Measurements from ENCODE around the gene TAF8.
A peak's percentile ranks its signal among the peaks of the same experiment; 100 is the strongest.
"Not testable (repeated sequence)": the region's sequence is repeated elsewhere in the genome, so short reads cannot be mapped to it uniquely, and the experiment has no call there.

TAF8 gene, protein sequence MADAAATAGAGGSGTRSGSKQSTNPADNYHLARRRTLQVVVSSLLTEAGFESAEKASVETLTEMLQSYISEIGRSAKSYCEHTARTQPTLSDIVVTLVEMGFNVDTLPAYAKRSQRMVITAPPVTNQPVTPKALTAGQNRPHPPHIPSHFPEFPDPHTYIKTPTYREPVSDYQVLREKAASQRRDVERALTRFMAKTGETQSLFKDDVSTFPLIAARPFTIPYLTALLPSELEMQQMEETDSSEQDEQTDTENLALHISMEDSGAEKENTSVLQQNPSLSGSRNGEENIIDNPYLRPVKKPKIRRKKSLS

DNA sequence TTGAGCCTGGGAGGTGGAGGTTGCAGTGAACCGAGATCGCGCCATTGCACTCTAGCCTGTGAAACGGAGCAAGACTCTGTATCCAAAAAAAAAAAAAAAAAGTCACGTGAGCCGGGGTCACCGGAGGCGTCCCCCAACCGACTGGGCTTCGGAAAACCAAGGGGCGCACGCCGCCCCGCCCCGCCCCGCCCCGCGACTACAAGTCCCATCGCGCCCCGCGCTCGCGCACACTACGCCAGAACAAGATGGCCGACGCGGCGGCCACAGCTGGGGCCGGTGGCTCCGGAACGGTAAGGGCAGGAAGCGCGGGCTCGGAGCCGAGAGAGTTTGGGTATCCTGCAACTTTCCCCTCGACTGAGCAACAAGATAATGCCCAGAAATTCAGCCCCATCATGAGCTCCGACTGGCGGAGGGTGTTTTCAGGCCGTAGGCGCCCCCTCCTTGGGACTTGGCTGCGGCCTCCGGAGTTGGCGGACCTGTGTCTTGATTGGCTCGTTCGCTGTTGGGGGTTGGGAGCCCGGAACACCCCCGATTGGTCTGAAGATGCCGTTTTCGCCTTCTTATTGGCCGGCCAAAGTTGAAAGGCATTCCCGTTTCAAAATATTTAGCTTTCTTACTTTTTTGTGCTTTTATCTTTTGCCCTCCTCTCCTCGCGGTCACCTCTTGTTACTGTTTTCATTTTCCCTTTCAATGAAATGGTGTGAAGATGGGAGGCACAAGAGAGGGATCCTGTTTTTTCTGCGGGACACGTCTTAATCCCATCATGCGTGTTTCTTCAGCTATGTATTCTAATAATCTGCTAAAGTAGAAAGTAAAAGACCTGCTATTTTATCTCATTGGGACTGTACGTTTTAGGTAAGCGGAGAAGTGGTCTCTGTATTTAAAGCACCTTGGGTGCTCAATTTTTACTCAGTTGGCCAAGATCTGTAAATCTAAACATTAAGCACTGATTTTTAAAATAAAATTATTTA is at the start of gene TAF8:
Gene TAF8 (plus strand): TSS at position 228 of the 971 bp plus-strand sequence. CDS start 18 bp downstream, at position 246.
- DNase-seq (ENCODE audit: low read depth in 2 of 2), result peak; percentile 84

DNA sequence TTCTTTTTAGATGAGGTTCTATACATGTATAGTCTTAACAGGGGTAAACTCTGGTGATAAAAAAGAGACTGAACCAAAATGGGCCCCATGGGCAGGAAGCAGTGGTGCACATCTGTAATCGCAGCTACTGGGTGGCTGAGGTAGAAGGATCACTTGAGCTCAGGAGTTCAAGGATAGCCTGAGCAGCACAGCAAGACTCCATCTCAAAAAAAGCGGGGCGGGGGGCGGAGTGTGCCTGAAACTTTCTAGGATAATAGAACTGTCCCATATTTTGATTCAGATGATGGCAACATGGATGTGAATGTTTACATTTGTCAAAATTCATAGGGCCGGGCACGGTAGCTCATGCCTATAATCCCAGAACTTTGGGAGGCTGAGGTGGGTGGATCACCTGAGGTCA is 48.8 kb upstream of the TAF8 start:
- DNase-seq (ENCODE audit: low read depth in 2 of 2), result no peak

DNA sequence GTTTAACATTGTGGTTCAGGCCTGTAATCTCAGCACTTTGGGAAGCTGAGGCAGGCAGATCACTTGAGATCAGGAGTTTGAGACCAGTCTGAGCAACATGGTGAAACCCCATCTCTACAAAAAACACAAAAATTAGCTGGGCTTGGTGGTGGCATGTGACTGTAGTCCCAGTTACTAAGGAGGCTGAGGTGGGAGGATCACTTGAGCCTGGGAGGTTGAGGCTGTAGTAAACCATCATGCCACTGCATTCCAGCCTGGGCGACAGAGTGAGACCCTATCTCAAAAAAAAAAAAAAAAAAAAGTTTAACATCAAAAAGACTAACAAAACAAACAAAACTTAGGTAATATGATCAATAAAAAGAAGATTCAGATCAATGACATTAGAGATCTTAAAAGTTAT is 46.7 kb upstream of the TAF8 start:
- not testable (repeated sequence) for DNase-seq (ENCODE audit: low read depth in 2 of 2)

DNA sequence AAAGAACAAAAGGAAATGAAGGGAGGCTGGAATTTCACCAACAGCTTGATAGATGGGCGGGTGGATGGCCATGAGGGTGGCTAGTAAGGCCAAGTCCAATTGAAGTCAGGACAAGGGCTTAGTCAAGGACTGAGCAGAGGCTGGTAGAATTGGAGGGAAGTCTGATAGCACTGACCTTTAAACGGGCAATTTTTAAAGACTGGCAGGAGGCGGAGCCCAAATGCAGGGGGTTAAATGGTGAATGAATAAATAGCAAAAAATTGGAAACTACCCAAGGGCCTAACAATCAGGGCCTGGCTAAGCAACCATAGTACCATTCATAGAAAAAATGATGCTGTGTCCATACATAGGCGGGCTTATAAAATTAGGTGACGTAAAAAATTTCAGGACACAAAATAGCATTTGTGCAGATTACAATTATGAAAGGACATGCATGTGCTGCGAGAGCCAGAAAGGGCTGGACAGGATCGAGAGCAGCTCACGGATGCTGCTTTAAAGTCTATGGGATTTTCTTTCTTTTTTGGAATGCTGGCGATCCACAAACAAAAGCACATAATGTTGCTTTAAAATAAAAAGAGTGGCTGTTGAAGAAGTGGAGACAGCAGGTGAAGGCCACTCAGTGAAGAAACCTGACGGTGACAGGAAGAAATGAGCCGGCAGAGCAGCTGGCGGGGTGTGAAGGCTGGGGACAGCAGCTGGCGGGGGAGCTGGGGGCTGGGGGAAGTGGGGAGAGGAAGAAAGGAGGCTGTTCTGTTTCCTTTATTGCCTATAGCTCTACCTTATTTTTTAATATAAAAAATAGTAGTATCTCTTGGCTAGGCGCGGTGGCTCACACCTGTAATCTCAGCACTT is 42.8 kb upstream of the TAF8 start:
- no peak for DNase-seq (ENCODE audit: low read depth in 2 of 2)

DNA sequence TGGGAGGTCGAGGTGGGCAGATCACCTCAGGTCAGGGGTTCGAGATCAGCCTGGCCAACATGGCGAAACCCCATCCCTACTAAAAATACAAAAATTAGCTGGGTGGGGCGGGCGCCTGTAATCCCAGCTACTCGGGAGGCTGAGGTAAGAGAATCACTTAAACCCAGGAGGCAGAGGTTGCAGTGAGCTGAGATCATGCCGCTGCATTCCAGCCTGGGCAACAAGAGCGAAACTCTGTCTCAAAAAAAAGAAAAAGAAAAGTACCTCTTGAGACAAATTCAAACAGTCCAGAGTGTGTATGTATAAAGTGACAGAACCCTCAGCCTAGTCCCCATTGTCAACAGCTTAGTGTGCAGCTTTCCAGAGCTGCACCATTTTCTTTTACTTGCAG is 42.2 kb upstream of the TAF8 start:
- not testable (repeated sequence) for DNase-seq (ENCODE audit: low read depth in 2 of 2)

DNA sequence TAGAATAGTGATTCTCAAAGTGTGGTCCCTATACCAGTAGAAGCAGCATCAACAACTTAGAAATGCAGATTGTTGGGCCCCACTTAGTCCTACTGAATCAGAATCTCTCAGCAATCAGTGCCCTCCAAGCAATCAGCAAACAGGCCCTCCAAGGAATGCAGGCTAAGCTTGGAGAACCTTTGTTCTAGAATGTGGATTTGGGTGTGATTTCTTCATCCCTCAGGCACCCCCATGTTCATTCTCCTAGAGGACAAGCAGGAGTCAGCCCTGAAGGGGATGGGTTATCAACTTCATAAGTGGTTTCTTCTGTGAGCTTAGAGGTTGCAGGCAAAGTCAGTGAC is 40.5 kb upstream of the TAF8 start:
- no peak for DNase-seq (ENCODE audit: low read depth in 2 of 2)

DNA sequence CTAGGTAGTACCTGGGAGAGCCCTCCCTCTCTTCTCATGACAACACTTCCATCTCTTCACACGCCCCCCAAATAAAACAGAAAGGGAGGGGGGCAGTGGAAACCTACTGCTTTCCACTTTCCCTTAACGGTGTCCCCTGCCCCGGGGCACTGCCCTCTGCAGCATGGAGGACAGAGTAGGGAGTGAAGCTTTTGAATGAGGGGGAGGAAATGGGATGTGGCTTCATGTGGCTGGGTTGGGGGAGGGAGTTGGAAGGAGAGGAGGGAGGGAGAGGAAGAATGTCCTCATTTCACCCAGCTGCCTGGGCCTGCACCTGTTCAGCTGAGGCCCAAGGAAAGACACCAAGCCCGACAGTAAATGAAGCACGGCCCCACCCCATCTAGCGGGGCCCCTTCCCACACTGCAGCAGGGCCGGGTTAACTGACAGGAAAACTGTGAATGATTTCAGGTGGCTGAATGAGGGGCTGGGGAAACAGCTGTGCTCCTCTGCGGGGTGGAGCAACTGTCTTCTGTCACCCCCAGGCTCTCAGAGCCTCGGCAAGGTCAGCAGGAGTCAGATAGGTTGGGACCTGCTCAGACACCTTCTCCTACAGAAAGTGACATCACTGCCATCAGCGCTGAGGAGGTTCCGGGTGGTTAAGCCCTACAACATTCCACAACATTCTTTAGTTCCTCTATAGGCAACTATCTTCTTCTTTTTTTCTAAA is 40.0 kb upstream of the TAF8 start:
- no peak for DNase-seq (ENCODE audit: low read depth in 2 of 2)

DNA sequence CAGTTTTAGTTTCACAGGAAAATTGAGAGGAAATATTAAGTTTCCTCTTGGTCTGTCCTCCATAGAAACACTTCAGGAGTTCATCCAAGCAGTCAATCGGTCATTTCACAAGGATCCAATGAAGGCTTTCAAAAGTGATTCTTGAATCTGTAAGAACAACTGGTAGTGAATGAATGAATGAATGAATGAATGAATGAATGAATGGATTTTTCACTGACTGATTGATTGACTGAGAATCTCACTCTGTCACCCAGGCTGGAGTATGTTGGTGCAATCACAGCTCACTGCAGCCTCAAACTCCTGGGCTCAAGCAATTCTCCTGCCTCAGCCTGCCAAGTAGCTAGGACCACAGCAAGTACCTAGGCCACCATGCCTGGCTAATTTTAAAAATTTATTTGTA is 39.4 kb upstream of the TAF8 start:
- DNase-seq (ENCODE audit: low read depth in 2 of 2), result no peak

DNA sequence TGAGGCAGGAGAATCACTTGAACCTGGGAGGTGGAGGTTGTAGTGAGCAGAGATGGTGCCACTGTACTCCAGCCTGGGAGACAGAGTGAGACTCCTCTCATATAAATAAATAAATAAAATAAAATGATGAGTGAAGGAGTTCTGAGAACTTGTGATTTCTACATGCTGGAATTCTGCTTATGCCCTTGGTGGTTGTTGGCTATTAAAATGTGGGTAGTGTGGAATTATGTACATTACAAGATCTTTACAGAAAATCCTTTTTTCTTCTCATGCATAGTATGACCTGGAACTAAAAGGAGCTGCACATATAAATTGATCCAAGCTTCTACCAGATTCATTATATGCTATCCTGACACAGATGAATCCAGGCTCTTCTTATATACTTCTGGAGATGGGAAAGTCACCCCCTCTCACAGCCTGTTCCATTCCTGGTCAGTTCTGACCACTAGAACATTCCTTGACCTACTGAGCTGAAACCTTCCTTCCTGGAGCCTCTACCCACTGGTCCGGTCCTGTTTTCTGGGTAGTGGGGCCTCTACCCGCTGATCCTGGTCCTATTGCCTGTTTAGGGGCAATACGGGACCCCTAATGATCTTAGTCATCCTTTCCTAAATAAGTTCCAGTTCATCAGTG is 37.7 kb upstream of the TAF8 start:
- DNase-seq (ENCODE audit: low read depth in 2 of 2), result no peak

DNA sequence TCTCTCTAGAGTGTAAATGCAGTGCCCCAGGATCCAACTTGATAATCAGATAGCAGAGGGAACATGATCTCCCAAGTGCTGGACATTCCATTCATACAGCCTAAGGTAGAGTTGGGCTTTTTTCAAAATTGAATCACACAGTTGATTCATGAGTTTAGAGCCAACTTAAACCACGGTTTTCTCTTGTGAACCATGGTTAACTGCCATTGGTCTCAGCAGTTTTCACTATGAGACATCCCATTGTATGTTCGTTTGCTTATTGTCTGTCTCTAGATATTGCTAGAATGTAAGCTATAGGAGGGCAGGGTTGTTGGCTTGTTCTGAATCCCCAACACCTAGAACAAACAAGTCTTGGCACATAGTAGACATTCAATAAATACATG is 37.2 kb upstream of the TAF8 start:
- no peak for DNase-seq (ENCODE audit: low read depth in 2 of 2)

DNA sequence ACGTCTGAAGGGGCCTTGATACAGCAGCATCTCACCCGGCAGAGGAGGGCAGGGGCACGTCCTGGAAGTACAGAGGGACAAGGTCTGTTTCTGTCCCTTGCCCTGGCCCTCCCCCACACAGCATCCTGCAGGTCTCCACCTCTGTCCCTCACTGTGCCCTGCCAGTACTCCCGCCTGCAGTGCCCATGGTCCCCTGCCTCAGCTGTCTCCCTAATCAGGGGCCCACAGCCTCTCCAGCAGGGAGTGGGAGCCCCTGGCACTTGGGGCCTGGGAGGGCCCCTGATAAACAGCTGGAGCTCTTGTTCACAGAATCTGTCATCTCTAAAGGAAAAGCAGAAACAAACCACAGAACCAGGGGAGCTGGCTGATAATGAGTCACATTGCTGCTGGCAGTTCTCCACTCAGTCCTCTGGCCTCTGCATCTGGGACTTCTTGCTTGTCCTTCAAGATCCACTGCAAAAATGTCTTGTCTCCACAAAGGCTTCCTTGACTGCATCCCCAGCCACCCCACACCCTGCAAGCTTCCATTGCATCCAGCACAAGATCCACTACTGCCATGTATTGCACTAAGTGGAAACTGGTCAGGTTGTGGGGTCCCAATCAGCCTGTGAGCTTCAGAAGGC is 33.2 kb upstream of the TAF8 start:
- no peak for DNase-seq (ENCODE audit: low read depth in 2 of 2)

DNA sequence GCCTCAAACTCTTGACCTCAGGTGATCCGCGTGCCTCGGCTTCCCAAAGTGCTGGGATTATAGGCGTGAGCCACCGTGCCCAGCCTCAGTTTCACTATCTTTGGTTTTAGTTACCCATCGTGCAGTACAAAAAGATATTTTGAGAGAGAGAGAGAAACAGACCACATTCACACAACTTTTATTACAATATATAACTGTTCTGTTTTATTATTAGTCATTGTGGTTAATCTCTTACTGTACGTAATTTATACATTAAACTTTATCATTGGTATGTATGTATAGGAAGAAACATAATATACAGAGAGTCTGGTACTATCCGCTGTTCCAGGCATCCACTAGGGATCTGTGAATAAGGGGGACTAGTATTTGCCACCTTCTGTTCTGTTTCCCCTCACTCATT is 29.4 kb upstream of the TAF8 start:
- DNase-seq (ENCODE audit: low read depth in 2 of 2), result no peak

DNA sequence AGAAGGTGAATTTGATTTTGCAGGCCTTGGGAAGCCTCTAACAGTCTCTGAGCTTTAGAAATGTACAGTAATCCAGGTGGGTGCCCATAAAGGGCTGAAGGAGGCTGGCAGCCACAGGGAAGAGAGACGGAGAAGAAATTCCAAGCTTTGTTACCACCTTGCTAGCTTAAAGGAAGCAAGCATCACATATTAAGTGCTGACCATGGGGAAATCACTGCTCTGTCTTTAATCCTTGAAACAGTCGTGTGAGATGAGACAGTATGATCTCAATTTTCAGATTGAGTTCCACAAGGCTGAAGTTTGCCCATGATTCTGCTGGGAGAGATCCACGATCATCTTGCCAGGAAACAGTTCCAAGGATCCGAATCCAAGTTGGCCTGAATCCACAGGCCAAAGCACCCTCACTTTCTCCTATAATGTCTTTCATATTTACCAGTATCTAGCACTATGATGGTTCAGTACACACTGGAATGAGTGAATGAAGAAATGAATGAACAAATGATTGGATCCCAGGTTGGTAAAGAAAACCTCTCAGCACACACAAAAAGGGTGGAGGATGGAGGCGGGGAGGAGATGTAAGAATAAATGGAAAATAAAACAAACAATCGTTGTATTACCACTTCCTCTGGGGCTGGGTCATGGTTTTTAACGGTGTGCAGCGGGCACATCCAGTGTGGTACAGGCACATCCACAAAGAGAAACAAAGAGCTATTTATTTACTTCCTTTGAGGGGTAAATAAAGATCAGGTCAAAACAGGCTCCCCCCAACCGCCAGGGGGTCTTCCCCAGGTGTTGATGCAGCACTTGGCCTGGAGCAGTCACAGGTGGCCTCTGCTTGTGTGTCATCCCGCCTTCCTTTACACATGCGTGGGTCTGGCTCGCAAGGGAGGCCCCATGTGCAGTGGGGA is 28.2 kb upstream of the TAF8 start:
- DNase-seq (ENCODE audit: low read depth in 2 of 2), result peak in 1 of 2 donors; percentile 57

DNA sequence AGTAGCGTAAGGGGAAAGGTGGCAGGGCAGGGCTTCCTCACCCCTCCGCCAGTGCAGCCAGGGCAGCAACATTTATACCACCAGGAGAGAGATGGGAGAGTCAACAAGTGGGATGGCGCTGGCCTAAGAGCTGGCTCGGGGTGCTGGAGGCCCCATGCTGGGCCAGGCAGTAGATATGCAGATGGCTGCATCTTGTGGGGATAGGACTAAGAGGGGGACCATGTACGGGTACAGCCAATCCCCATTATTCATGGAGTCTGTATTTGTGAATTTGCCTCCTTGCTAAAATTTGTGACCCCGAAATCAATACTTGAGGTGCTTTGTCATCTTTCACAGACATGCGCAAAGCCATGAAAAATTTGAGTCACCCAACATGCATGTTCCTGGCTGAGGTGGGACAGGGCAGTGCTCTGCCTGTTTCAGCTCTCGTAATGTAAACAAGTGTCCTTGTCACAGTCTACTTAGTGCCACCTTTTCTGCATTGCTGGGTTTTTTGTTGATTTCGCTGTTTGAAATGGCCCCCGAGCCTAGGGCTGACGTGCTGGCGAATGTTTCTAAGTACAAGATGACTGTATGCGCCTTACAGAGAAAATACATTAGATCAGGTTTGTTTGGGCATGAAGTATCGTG is 27.5 kb upstream of the TAF8 start:
- no peak for DNase-seq (ENCODE audit: low read depth in 2 of 2)

DNA sequence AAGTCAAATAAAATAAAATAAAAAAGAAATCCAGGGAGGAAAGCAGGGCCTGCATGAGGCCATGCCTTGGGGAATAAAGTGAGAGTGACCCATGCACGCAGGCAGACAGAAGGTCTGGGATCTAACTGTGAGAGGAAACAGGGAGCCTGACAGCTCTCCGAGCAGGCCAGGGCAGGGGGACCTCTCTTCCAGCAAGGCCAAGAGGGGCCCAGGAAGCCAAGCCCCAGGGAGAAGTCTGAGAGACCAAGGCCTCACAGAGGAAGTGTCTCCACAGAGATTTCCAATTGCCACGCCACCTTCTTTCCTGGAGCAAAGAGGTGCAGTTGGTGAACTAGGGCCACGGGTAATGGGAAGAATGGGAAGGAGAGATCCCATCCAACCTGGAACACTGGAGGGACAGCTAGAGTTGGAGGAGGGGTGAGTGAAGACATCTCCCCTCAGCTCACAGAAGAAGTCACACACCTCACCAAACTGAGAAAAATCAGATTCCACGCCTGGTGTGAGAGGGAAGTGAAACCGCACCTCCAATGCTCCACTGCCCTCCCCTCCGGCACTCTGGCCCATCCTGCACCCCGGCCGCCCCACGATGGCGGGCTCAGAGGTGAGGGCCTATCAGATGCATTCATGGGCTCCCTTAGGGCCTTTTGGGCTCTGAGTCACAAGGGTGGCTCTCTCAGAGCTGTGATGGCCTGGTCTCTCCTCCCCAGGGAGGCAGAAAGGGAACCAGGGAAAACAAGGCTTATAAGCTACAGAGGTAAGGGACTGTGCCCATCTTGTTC is 25.1 kb upstream of the TAF8 start:
- no peak for DNase-seq (ENCODE audit: low read depth in 2 of 2)

DNA sequence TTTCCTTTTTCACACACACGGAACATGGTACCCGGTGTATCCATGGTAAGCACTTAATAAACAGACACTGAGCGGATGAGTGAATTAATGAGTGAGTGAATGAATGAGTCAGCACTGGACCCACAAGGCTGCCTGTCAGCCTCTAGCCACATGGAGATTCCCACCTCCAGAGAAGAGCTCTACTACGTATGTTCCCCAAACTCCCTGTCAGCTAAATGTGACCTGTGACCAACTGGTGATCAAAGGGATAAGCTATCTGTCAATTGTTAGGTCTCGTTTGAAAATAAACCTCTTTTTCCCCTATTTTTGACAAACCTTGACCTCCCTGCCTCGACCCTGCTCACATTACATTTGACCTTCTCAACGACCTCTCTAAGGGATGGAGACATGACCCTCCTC is 24.5 kb upstream of the TAF8 start:
- DNase-seq (ENCODE audit: low read depth in 2 of 2), result no peak

DNA sequence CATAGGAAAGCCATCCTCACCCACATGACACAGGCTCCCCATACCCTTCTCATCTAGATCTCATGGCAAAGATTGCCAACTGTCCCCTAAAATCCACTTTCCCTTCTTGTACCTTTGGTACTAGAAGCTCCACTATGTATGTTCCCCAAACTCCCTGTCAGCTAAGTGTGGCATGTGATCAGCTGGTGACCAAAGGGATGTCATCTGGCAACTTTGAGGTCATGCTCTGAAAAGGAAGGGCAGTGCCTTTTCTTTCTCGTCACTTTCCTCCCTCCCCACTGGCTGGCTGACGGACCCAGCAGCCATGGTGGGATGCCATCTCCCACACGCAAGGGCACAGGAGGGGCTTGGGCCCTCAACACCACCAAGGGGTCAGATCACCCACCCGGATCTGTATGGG is 23.8 kb upstream of the TAF8 start:
- no peak for DNase-seq (ENCODE audit: low read depth in 2 of 2)
